Measurements from ENCODE around the gene MYL1. TPM values are rescaled to one million over a fixed set of nuclear protein-coding genes. Genes with fewer than 3 reads are reported as not detected.

Gene MYL1
- total RNA-seq (2021) (not detected in 2 replicates), Bru-seq, nascent RNA (not detected), BruChase-seq, experiment 1, labeled RNA remaining after a 2-hour chase (not detected), BruChase-seq, experiment 2, labeled RNA remaining after a 6-hour chase (not detected)
- long read RNA-seq: 0 reads

GRCh38 chr2:210315015-210315788, at the start of gene MYL1:
Gene MYL1 (minus strand): TSS chr2:210315174. CDS start chr2:210315042, 132 bp downstream.
- DNase-seq: no peak
- TF ChIP-seq EZH2 (IDR thresholded peaks at IDR 0.05; ENCODE audit: low read depth) (no peak), CTCF (conservative IDR thresholded peaks at IDR 0.05) (no peak)
- no peaks in the 10 kb centered on the region for H3F3A ChIP-seq (ENCODE audit: insufficient read depth, low read depth)
- no peaks in the 10 kb centered on the region for H3K9me2 ChIP-seq (ENCODE audit: insufficient read depth)
- no peaks in the 10 kb centered on the region for H3K79me2 ChIP-seq (ENCODE audit: low read depth)
- H3K27me3 ChIP-seq (ENCODE audit: insufficient read depth, low read depth): no peaks in the 10 kb centered on the region
- H3K9me3 ChIP-seq (ENCODE audit: insufficient read depth, low read depth): no peaks in the 10 kb centered on the region
- no peaks in the 10 kb centered on the region for H3K4me1 ChIP-seq (replicated peaks; ENCODE audit: insufficient read depth)
- no peaks in the 10 kb centered on the region for H4K20me1 ChIP-seq (ENCODE audit: insufficient read depth)
- CTCF ChIA-PET: no interaction called here
- H2AFZ ChIP-seq: no peak within 1 kb of the TSS
- BruUV-seq (replicated peaks): no TSS peak
- H3K36me3 ChIP-seq (ENCODE audit: low read depth): no peaks in the 10 kb centered on the region
- no peak within 1 kb of the TSS for H3K4me2 ChIP-seq
- intact Hi-C loops (cut with micrococcal nuclease; ENCODE audit: unreplicated experiment): no loop called here
- POLR2A ChIA-PET (ENCODE audit: unreplicated experiment): no interaction called here
- H3K27ac ChIP-seq: no peak within 1 kb of the TSS
- no peak within 1 kb of the TSS for H3K4me3 ChIP-seq

DNA sequence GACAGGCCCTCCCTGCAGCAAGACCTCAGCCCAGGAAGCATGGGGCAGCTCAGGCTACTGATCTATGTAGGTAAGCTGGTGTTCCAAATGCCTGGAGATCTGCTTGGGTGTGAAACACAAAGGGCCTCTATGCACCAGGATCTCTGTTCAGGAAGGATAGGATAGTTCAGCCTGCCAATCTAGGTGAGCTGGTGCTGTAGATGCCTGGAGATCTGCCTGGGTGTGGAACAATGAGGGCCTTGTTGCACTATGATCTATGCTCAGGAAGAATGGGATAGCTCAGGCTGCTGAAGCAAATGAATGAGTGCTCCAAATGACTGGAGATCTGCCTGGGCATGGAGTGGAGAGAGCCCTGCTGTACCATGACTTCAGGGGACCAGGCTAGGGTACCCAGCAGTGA, 48.9 kb upstream of the MYL1 start:
- H2AFZ ChIP-seq: no peak overlapping the region
- H3K27ac ChIP-seq: no peak overlapping the region
- H3K4me3 ChIP-seq: no peak overlapping the region
- no peaks in the 10 kb centered on the region for H3F3A ChIP-seq (ENCODE audit: insufficient read depth, low read depth)
- H4K20me1 ChIP-seq (ENCODE audit: insufficient read depth): no peaks in the 10 kb centered on the region
- ChIA-PET CTCF (no interaction called here), POLR2A (ENCODE audit: unreplicated experiment) (no interaction called here)
- no peak overlapping the region for H3K4me2 ChIP-seq
- H3K36me3 ChIP-seq (ENCODE audit: low read depth): no peaks in the 10 kb centered on the region
- no TSS peak for BruUV-seq (replicated peaks)
- no peak for TF ChIP-seq EZH2 (IDR thresholded peaks at IDR 0.05; ENCODE audit: low read depth)
- no peak for TF ChIP-seq CTCF (conservative IDR thresholded peaks at IDR 0.05)
- intact Hi-C loops (cut with micrococcal nuclease; ENCODE audit: unreplicated experiment): no loop called here
- no peak for DNase-seq
- H3K27me3 ChIP-seq (ENCODE audit: insufficient read depth, low read depth): no peaks in the 10 kb centered on the region
- H3K4me1 ChIP-seq (replicated peaks; ENCODE audit: insufficient read depth): no peaks in the 10 kb centered on the region
- H3K9me3 ChIP-seq (ENCODE audit: insufficient read depth, low read depth): no peaks in the 10 kb centered on the region
- H3K79me2 ChIP-seq (ENCODE audit: low read depth): no peaks in the 10 kb centered on the region
- H3K9me2 ChIP-seq (ENCODE audit: insufficient read depth): no peaks in the 10 kb centered on the region

GRCh38 chr2:210363261-210363660, 48.3 kb upstream of the MYL1 start:
- H2AFZ ChIP-seq: no peak overlapping the region
- H4K20me1 ChIP-seq (ENCODE audit: insufficient read depth): no peaks in the 10 kb centered on the region
- no peaks in the 10 kb centered on the region for H3K4me1 ChIP-seq (replicated peaks; ENCODE audit: insufficient read depth)
- H3K27ac ChIP-seq: no peak overlapping the region
- no peaks in the 10 kb centered on the region for H3K79me2 ChIP-seq (ENCODE audit: low read depth)
- no peaks in the 10 kb centered on the region for H3F3A ChIP-seq (ENCODE audit: insufficient read depth, low read depth)
- no TSS peak for BruUV-seq (replicated peaks)
- H3K9me2 ChIP-seq (ENCODE audit: insufficient read depth): no peaks in the 10 kb centered on the region
- H3K4me2 ChIP-seq: no peak overlapping the region
- ChIA-PET POLR2A (ENCODE audit: unreplicated experiment) (no interaction called here), CTCF (interaction anchor here (0.6 kb wide), 1 partner anchor 202 kb away, joined by 4 read pairs; no protein-coding TSS in a partner anchor)
- TF ChIP-seq CTCF (conservative IDR thresholded peaks at IDR 0.05): no peak; the same call in 1 of the 2 replicates
- no peak for TF ChIP-seq EZH2 (IDR thresholded peaks at IDR 0.05; ENCODE audit: low read depth)
- no peaks in the 10 kb centered on the region for H3K27me3 ChIP-seq (ENCODE audit: insufficient read depth, low read depth)
- no peak overlapping the region for H3K4me3 ChIP-seq
- H3K36me3 ChIP-seq (ENCODE audit: low read depth): no peaks in the 10 kb centered on the region
- DNase-seq: no peak
- H3K9me3 ChIP-seq (ENCODE audit: insufficient read depth, low read depth): no peaks in the 10 kb centered on the region
- intact Hi-C loops (cut with micrococcal nuclease; ENCODE audit: unreplicated experiment): no loop called here
